Endothelial cell of umbilical vein (primary cell): ENCODE data around the gene PTCHD4. TPM values are rescaled to one million over a fixed set of nuclear protein-coding genes. Genes with fewer than 3 reads are reported as not detected.

Experiments used
- BruUV-seq: library from RNA; stranded (reverse); fragments of 400-500 nt; replicated peaks from 2 replicates; lab custom pipeline; 2021; lab: Mats Ljungman, UMichigan
- CTCF ChIA-PET: fragments of 300-600, 350-600 bp; sonication (Branson Sonifier 250); formaldehyde crosslinking; loops from one replicate; lab custom pipeline; 2021; ENCODE audit warnings: antibody characterized with exemption, inconsistent platforms; lab: Charles Lee
- POLR2A ChIA-PET: fragments of 300-600, 350-600 bp; sonication (Branson Sonifier 250); formaldehyde crosslinking; loops from one replicate; lab custom pipeline; 2021; ENCODE audit warnings: antibody characterized with exemption, inconsistent platforms; lab: Charles Lee
- DNase-seq: peaks from one replicate; pipeline ENCODE4 v3.0.0-alpha.2; 2011; ENCODE audit warnings: low read depth, low spot score
- FAIRE-seq: peaks from 2 replicates; lab custom pipeline; 2011; peaks lifted over from hg19 to GRCh38; lab: Jason Lieb, UNC
- H2AFZ ChIP-seq: 2 replicates; pipeline ENCODE4 v1.6.0; 2012; ENCODE audit warnings: low read depth, low read length, control low read depth, inconsistent platforms
- H3K27ac ChIP-seq: 2 replicates; pipeline ENCODE4 v1.5.1; 2011; ENCODE audit warnings: low read depth, mild to moderate bottlenecking, control low read depth, low read length, moderate library complexity; ENCODE audit not compliant: insufficient read depth
- H3K27me3 ChIP-seq, 2 experiments: 2 replicates each; pipeline versions ENCODE4 v1.6.0 to v1.6.1; 2011; ENCODE audit warnings: low read length in 2 of 2, mixed read lengths in 1 of 2; ENCODE audit not compliant: control insufficient read depth in 2 of 2, insufficient read depth in 2 of 2
- H3K36me3 ChIP-seq, 2 experiments: 2 replicates in 1 of 2; 3 replicates in 1 of 2; pipeline ENCODE4 v1.5.1; 2011; ENCODE audit warnings: low read length in 2 of 2, mild to moderate bottlenecking in 1 of 2, moderate library complexity in 1 of 2; ENCODE audit not compliant: control insufficient read depth in 2 of 2, insufficient read depth in 2 of 2; ENCODE audit errors: extremely low read depth in 1 of 2
- H3K4me1 ChIP-seq: 3 replicates; pipeline ENCODE4 v1.5.1; 2011; ENCODE audit warnings: mild to moderate bottlenecking, low read length; ENCODE audit not compliant: control insufficient read depth, insufficient read depth; ENCODE audit errors: extremely low read depth
- H3K4me2 ChIP-seq: 2 replicates; pipeline ENCODE4 v1.6.1; 2011; ENCODE audit warnings: low read length, control low read depth, mixed read lengths; ENCODE audit not compliant: insufficient read depth
- H3K4me3 ChIP-seq, 3 experiments: fragments of 200-600 bp in 1 of 3; sonication (generic), shearing (Covaris generic) in 1 of 3; replicated peaks in 1 of 3; 2 replicates each; pipeline ENCODE4 v1.5.1; 2011 to 2016; ENCODE audit warnings: control low read depth in 3 of 3, low read length in 3 of 3, mild to moderate bottlenecking in 2 of 3, inconsistent platforms in 1 of 3, low read depth in 1 of 3, moderate library complexity in 1 of 3; ENCODE audit not compliant: insufficient read depth in 1 of 3
- H3K79me2 ChIP-seq: 2 replicates; pipeline ENCODE4 v1.6.0; 2012; ENCODE audit warnings: low read length, inconsistent platforms; ENCODE audit not compliant: control insufficient read depth, insufficient read depth
- H3K9ac ChIP-seq: replicated peaks from 2 replicates; pipeline ENCODE3; 2011; ENCODE audit warnings: low read length, control low read depth; ENCODE audit not compliant: insufficient read depth; ENCODE audit errors: extremely low read depth
- H3K9me1 ChIP-seq: replicated peaks from 3 replicates; pipeline ENCODE4 v1.6.0; 2011; ENCODE audit warnings: mild to moderate bottlenecking, low read length; ENCODE audit not compliant: control insufficient read depth, insufficient read depth; ENCODE audit errors: extremely low read depth
- H3K9me3 ChIP-seq: replicated peaks from 2 replicates; pipeline ENCODE4 v1.5.1; 2012; ENCODE audit warnings: low read length, inconsistent platforms; ENCODE audit not compliant: control insufficient read depth, insufficient read depth
- H4K20me1 ChIP-seq: replicated peaks from 2 replicates; pipeline ENCODE3; 2011; ENCODE audit warnings: mild to moderate bottlenecking, low read length; ENCODE audit not compliant: control insufficient read depth, insufficient read depth; ENCODE audit errors: extremely low read depth
- EZH2 ChIP-seq: IDR thresholded peaks from 2 replicates; pipeline ENCODE4 v1.6.1; 2012; ENCODE audit warnings: borderline replicate concordance, low read depth, mild to moderate bottlenecking, moderate library complexity, low read length, inconsistent platforms; ENCODE audit not compliant: severe bottlenecking
- FOS ChIP-seq: IDR thresholded peaks from 2 replicates; pipeline ENCODE4 v1.6.1; 2011; ENCODE audit warnings: mild to moderate bottlenecking, low read length, moderate library complexity, borderline replicate concordance; ENCODE audit not compliant: insufficient read depth
- GATA2 ChIP-seq: IDR thresholded peaks from 2 replicates; pipeline ENCODE4 v1.7.0; 2011; ENCODE audit warnings: low read depth, mild to moderate bottlenecking, moderate library complexity, mixed read lengths, low read length; ENCODE audit not compliant: insufficient read length, insufficient read depth
- JUN ChIP-seq: IDR thresholded peaks from 2 replicates; pipeline ENCODE4 v1.6.1; 2011; ENCODE audit warnings: borderline replicate concordance, low read depth; ENCODE audit not compliant: insufficient read length, insufficient read depth
- MYC ChIP-seq: IDR thresholded peaks from one replicate; pipeline ENCODE4 v1.6.1; 2011; ENCODE audit warnings: mild to moderate bottlenecking, low read depth, low read length
- POLR2A ChIP-seq: IDR thresholded peaks from 2 replicates; pipeline ENCODE4 v1.6.1; 2012; ENCODE audit warnings: low read depth, mild to moderate bottlenecking, control low read depth, low read length
- POLR2AphosphoS5 ChIP-seq: IDR thresholded peaks from 2 replicates; pipeline ENCODE4 v1.6.1; 2012; ENCODE audit warnings: low read depth, mild to moderate bottlenecking, control low read depth, low read length, moderate library complexity; ENCODE audit not compliant: insufficient read depth
- dilution Hi-C: fragments of 300-500 bp; cut with MboI; formaldehyde crosslinking; loops from one replicate; pipeline ENCODE4 v1.15.0; 2019; ENCODE audit warnings: low sequenced_read_pairs; ENCODE audit not compliant: extremely low pct_ligation_motif_present
- intact Hi-C: fragments of 100-400 bp; cut with micrococcal nuclease; formaldehyde crosslinking; loops from one replicate; pipeline ENCODE4 v1.10.0; 2022
- polyA plus RNA-seq, 4 experiments: library from polyadenylated mRNA; depleted of rRNA in 3 of 4; stranded (reverse) in 3 of 4; unstranded in 1 of 4; fragments of >200 nt; gene quantifications; 2 replicates each; pipeline versions ENCODE4 v1.2.1 to v1.2.3, GENCODE V29; 2011 to 2012; ENCODE audit warnings: missing spikeins in 1 of 4
- total RNA-seq: library from RNA; stranded (reverse); gene quantifications from 2 replicates; pipeline ENCODE4 v1.2.3, GENCODE V29; 2021
- TF ChIP-seq, protein P1 (sequence below), 2 donors: IDR thresholded peaks; 1 replicate in 1 of 2; 2 replicates in 1 of 2; pipeline ENCODE4 v1.5.1; 2011; ENCODE audit warnings: low read length in 2 of 2, mild to moderate bottlenecking in 2 of 2, moderate library complexity in 2 of 2, control low read depth in 1 of 2, inconsistent platforms in 1 of 2, low read depth in 1 of 2; ENCODE audit not compliant: insufficient read depth in 1 of 2; ENCODE audit errors: extremely low read depth in 1 of 2
- TF ChIP-seq, protein P2 (sequence below): IDR thresholded peaks from 2 replicates; pipeline ENCODE4 v1.6.1; 2011; ENCODE audit not compliant: insufficient read depth, insufficient read length

Gene PTCHD4
- total and polyA plus RNA-seq, 2 donors (not counting 3 experiments of a cell fraction or from before 2014, with no cell fraction given) = 1.3 to 2.0 TPM

DNA sequence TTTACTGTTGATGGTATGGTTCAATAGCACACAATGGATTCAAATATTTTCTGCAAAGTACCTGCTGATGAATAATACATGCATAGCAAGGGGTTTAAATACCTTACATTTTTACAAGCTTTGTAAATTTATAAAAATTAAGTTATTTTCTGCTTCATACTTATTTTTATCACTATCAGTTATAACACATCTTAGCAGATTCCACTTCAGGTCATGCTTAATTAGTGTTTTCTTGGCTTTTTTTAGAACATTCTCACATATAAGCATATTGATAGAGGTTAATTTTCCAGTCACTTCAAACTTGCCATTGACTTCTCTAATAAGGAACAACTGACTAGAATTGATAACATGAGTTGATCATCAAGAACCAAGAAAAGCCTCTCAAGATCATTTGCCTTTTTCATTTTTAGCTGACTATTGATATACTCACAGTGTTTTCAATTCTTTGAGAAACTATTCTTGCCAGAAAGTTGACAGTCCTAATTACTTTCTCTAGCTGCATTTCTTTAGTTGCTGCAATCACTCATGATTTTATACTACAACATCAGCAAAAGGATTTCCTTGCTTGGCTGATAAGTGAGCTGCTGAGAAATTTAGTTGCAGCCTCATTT, 25.8 kb downstream of the PTCHD4 start:
- CTCF ChIA-PET = interaction anchor here (0.9 to 1.8 kb wide), 3 partner anchors 12 to 1325 kb away, joined by 3 to 11 read pairs (median 3); no protein-coding TSS in a partner anchor
- Histone ChIP-seq H3K4me2 (no peak overlapping the region), H3K27me3 (no peaks in the 10 kb centered on the region), H3K79me2 (no peaks in the 10 kb centered on the region), H2AFZ (no peak overlapping the region), H3K4me3 (no peak overlapping the region), H3K36me3 (no peaks in the 10 kb centered on the region), H3K27ac (no peak overlapping the region), H3K9me3 (no peaks in the 10 kb centered on the region), H3K9me1 (no peaks in the 10 kb centered on the region), H3K4me1 (no peaks in the 10 kb centered on the region), H4K20me1 (no peaks in the 10 kb centered on the region), H3K9ac (no peak overlapping the region)
- POLR2A ChIA-PET = interaction anchor here (0.7 kb wide), 1 partner anchor 391 kb away, joined by 4 read pairs; no protein-coding TSS in a partner anchor
- BruUV-seq = no TSS peak
- dilution Hi-C loops = no loop called here
- FAIRE-seq (no peak), DNase-seq (no peak)
- intact Hi-C loops = loop anchor here (5.0 kb wide), 2 partner anchors 362 to 1337 kb away; no protein-coding TSS in a partner anchor
- no peak for TF ChIP-seq POLR2AphosphoS5
- TF ChIP-seq, protein P1, sequence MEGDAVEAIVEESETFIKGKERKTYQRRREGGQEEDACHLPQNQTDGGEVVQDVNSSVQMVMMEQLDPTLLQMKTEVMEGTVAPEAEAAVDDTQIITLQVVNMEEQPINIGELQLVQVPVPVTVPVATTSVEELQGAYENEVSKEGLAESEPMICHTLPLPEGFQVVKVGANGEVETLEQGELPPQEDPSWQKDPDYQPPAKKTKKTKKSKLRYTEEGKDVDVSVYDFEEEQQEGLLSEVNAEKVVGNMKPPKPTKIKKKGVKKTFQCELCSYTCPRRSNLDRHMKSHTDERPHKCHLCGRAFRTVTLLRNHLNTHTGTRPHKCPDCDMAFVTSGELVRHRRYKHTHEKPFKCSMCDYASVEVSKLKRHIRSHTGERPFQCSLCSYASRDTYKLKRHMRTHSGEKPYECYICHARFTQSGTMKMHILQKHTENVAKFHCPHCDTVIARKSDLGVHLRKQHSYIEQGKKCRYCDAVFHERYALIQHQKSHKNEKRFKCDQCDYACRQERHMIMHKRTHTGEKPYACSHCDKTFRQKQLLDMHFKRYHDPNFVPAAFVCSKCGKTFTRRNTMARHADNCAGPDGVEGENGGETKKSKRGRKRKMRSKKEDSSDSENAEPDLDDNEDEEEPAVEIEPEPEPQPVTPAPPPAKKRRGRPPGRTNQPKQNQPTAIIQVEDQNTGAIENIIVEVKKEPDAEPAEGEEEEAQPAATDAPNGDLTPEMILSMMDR (IDR thresholded peaks at IDR 0.05; ENCODE audit: extremely low read depth in 1 of 2, insufficient read depth in 1 of 2, low read depth in 1 of 2, low read length in 2 of 2) = no peak
- no peak for TF ChIP-seq JUN
- TF ChIP-seq FOS = no peak
- no peak for TF ChIP-seq POLR2A
- no peak for TF ChIP-seq EZH2
- TF ChIP-seq, protein P2, sequence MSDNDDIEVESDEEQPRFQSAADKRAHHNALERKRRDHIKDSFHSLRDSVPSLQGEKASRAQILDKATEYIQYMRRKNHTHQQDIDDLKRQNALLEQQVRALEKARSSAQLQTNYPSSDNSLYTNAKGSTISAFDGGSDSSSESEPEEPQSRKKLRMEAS = no peak
- TF ChIP-seq GATA2 = no peak
- no peak for TF ChIP-seq MYC
